Skeletal muscle tissue (tissue), 4 donors: Measurements from ENCODE around the gene MRAS. TPM values are rescaled to one million over a fixed set of nuclear protein-coding genes. Genes with fewer than 3 reads are reported as not detected.
"Not testable (repeated sequence)": the region's sequence is repeated elsewhere in the genome, so short reads cannot be mapped to it uniquely, and the experiment has no call there.

Experiments
- H3K27ac ChIP-seq: one replicate; pipeline ENCODE4 v1.7.0; 2013; ENCODE audit warnings: mild to moderate bottlenecking, low read depth, low read length, inconsistent platforms
- H3K27me3 ChIP-seq, 3 donors: one replicate each; pipeline ENCODE4 v1.7.0; 2013; ENCODE audit warnings: low read length in 3 of 3; ENCODE audit not compliant: control insufficient read depth in 3 of 3, insufficient read depth in 3 of 3
- H3K36me3 ChIP-seq, 3 donors: one replicate each; pipeline ENCODE4 v1.7.0; 2013; ENCODE audit warnings: low read length in 3 of 3; ENCODE audit not compliant: control insufficient read depth in 3 of 3, insufficient read depth in 3 of 3
- H3K4me1 ChIP-seq, 3 donors: one replicate each; pipeline ENCODE4 v1.7.0; 2013; ENCODE audit warnings: low read length in 3 of 3, mild to moderate bottlenecking in 3 of 3; ENCODE audit not compliant: control insufficient read depth in 3 of 3, insufficient read depth in 3 of 3
- H3K4me3 ChIP-seq, 3 donors: one replicate each; pipeline ENCODE4 v1.7.0; 2013; ENCODE audit warnings: low read length in 3 of 3
- H3K9ac ChIP-seq, 3 donors: one replicate each; pipeline ENCODE4 v1.7.0; 2013; ENCODE audit warnings: low read length in 3 of 3, mild to moderate bottlenecking in 3 of 3, moderate library complexity in 2 of 3, low read depth in 1 of 3
- H3K9me3 ChIP-seq, 3 donors: one replicate each; pipeline ENCODE4 v1.7.0; 2013; ENCODE audit warnings: low read length in 3 of 3; ENCODE audit not compliant: control insufficient read depth in 3 of 3
- total RNA-seq: library from RNA; depleted of rRNA; stranded (reverse); fragments of >200 nt; gene quantifications from one replicate; pipeline ENCODE4 v1.2.3, GENCODE V29; 2014
- donor health status: Osteomylitis.

MRAS gene
- total RNA-seq, 1 donor from 2014 or later, result 28.7 TPM

GRCh38 chr3:138445236-138445635 is 96.9 kb downstream of the MRAS start:
- Histone ChIP-seq H3K27ac (no peak overlapping the region), H3K27me3 (no peaks in the 10 kb centered on the region), H3K9me3 (no peaks in the 10 kb centered on the region), H3K36me3 (no peaks in the 10 kb centered on the region), H3K9ac (no peak overlapping the region), H3K4me3 (no peak overlapping the region), H3K4me1 (peaks cover 0 to 3% (median 1%) of the 10 kb centered on the region in 3 donors)

- Histone ChIP-seq H3K9me3 (no peaks in the 10 kb centered on the region), H3K4me1 (peaks cover 0 to 3% (median under 1%) of the 10 kb centered on the region in 3 donors), H3K27me3 (no peaks in the 10 kb centered on the region), H3K27ac (no peak overlapping the region), H3K36me3 (no peaks in the 10 kb centered on the region), H3K9ac (no peak overlapping the region), H3K4me3 (no peak overlapping the region)
Observed at GRCh38 chr3:138445654-138446053, 97.3 kb downstream of the MRAS start.

- H3K4me1 ChIP-seq, result peaks cover 0 to 2% (median 0%) of the 10 kb centered on the region in 3 donors
- H3K27me3 ChIP-seq, result no peaks in the 10 kb centered on the region
- no peak overlapping the region for H3K4me3 ChIP-seq
- no peaks in the 10 kb centered on the region for H3K9me3 ChIP-seq
- H3K36me3 ChIP-seq, result no peaks in the 10 kb centered on the region
- no peak overlapping the region for H3K27ac ChIP-seq
- no peak overlapping the region for H3K9ac ChIP-seq
Observed at GRCh38 chr3:138448631-138449030, 100.3 kb downstream of the MRAS start.

- Histone ChIP-seq H3K36me3 (no peaks in the 10 kb centered on the region), H3K4me3 (no peak overlapping the region), H3K27me3 (no peaks in the 10 kb centered on the region)
Observed at GRCh38 chr3:138449490-138449889, 101.1 kb downstream of the MRAS start.

GRCh38 chr3:138450181-138450580 is 101.8 kb downstream of the MRAS start:
- Histone ChIP-seq H3K4me1 (peaks cover 0 to 2% (median 0%) of the 10 kb centered on the region in 3 donors), H3K36me3 (no peaks in the 10 kb centered on the region), H3K9ac (no peak overlapping the region), H3K27me3 (no peaks in the 10 kb centered on the region), H3K4me3 (no peak overlapping the region), H3K9me3 (no peaks in the 10 kb centered on the region), H3K27ac (no peak overlapping the region)

More at GRCh38 chr3:138449490-138449889, 101.1 kb downstream of the MRAS start:
- Histone ChIP-seq H3K27ac (no peak overlapping the region), H3K9me3 (no peaks in the 10 kb centered on the region), H3K9ac (no peak overlapping the region), H3K4me1 (peaks cover 0 to 2% (median 0%) of the 10 kb centered on the region in 3 donors)

GRCh38 chr3:138450704-138451424 is 102.5 kb downstream of the MRAS start:
- no peaks in the 10 kb centered on the region for H3K9me3 ChIP-seq
- no peak overlapping the region for H3K9ac ChIP-seq
- no peak overlapping the region for H3K4me3 ChIP-seq
- H3K36me3 ChIP-seq, result no peaks in the 10 kb centered on the region
- no peaks in the 10 kb centered on the region for H3K27me3 ChIP-seq
- H3K4me1 ChIP-seq, result peaks cover 0 to 4% (median 2%) of the 10 kb centered on the region in 3 donors
- H3K27ac ChIP-seq, result no peak overlapping the region

- H3K9me3 ChIP-seq, result no peaks in the 10 kb centered on the region
- H3K27me3 ChIP-seq, result no peaks in the 10 kb centered on the region
- H3K36me3 ChIP-seq, result no peaks in the 10 kb centered on the region
- no peak overlapping the region for H3K4me3 ChIP-seq
- no peak overlapping the region for H3K9ac ChIP-seq
- H3K4me1 ChIP-seq, result peaks cover 0 to 10% (median 2%) of the 10 kb centered on the region in 3 donors
- H3K27ac ChIP-seq, result no peak overlapping the region
Observed at GRCh38 chr3:138451595-138452162, 103.3 kb downstream of the MRAS start.

- Histone ChIP-seq H3K27ac (no peak overlapping the region), H3K36me3 (no peaks in the 10 kb centered on the region), H3K9me3 (no peaks in the 10 kb centered on the region), H3K9ac (no peak overlapping the region), H3K4me1 (peaks cover 6 to 18% (median 10%) of the 10 kb centered on the region in 3 donors), H3K4me3 (no peak overlapping the region), H3K27me3 (no peaks in the 10 kb centered on the region)
Observed at GRCh38 chr3:138452436-138452835, 104.1 kb downstream of the MRAS start.

- not testable (repeated sequence) for H3K9ac ChIP-seq, H3K36me3 ChIP-seq, H3K27ac ChIP-seq, H3K27me3 ChIP-seq, H3K9me3 ChIP-seq, H3K4me3 ChIP-seq
- H3K4me1 ChIP-seq, result peaks cover 6 to 21% (median 10%) of the 10 kb centered on the region in 3 donors
Observed at GRCh38 chr3:138453940-138454339, 105.6 kb downstream of the MRAS start.
